ENCODE data around the gene ACBD6. TPM values are rescaled to one million over a fixed set of nuclear protein-coding genes. Genes with fewer than 3 reads are reported as not detected.

The ACBD6 gene
- total and polyA plus RNA-seq, 10 of the 15 experiments (the other 5 are each of a cell fraction or from before 2014, with no cell fraction given): 15.0 to 67.3 (median 55.0) TPM

DNA sequence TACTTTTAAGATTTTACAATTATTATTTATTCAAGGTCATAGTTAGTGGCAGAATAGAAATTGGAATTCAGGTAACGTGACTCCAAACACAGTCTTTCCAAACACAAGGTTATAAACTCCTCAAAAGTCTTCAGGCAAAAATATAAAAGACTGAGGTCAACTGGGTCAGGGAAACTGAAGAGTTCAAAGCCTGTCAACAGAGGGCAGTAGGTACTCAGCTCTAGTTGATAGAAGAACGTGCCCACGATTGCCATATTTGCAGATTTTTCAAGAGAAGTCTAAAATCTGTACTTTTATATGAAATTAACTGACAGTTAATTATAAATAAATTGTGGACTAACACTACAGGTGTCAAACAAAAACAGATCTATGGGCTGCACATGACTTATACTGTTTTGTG lies 137.3 kb downstream of the ACBD6 start:
- intact Hi-C loops (cut with micrococcal nuclease; ENCODE audit: unreplicated experiment): loop anchor here (2.0 kb wide), 1 partner anchor 118 kb away; no protein-coding TSS in a partner anchor
- Histone ChIP-seq H3K9me3 (replicated peaks; ENCODE audit: control insufficient read depth, insufficient read depth, low read length) (no peaks in the 10 kb centered on the region), H3K4me2 (ENCODE audit: control insufficient read depth, insufficient read depth) (no peak overlapping the region), H3K36me3 (ENCODE audit: control insufficient read depth in 2 of 2, insufficient read depth in 2 of 2, low read length in 1 of 2) (no peaks in the 10 kb centered on the region), H3K4me1 (ENCODE audit: control insufficient read depth, insufficient read depth, low read length) (no peaks in the 10 kb centered on the region), H3K27ac (ENCODE audit: control insufficient read depth, insufficient read depth) (no peak overlapping the region), H3K27me3 (replicated peaks in 1 of 2; ENCODE audit: control insufficient read depth in 2 of 2, insufficient read depth in 2 of 2, low read length in 1 of 2) (no peaks in the 10 kb centered on the region), H2AFZ (ENCODE audit: control insufficient read depth, low read depth, low read length) (no peak overlapping the region), H3K9ac (ENCODE audit: control insufficient read depth, insufficient read depth, low read length) (no peak overlapping the region), H4K20me1 (ENCODE audit: control insufficient read depth, insufficient read depth) (no peaks in the 10 kb centered on the region), H3K79me2 (ENCODE audit: control insufficient read depth, insufficient read depth, low read length) (no peaks in the 10 kb centered on the region), H3K4me3 (no peak overlapping the region)
- ChIA-PET CTCF (interaction anchor here (0.6 to 1.5 kb wide), 11 partner anchors 9 to 183 kb away, joined by 3 to 7 read pairs (median 3); no protein-coding TSS in a partner anchor), POLR2A (interaction anchor here (0.6 kb wide), 1 partner anchor 17 kb away, joined by 5 read pairs; no protein-coding TSS in a partner anchor), SMC1A (ENCODE audit: uncharacterized antibody, unreplicated experiment) (interaction anchor here (1.2 to 3.1 kb wide), 4 partner anchors 11 to 119 kb away, joined by 3 to 8 read pairs (median 4); no protein-coding TSS in a partner anchor), RAD21 (ENCODE audit: unreplicated experiment) (interaction anchor here (0.8 to 1.9 kb wide), 2 partner anchors 51 to 113 kb away, joined by 3 to 6 read pairs; no protein-coding TSS in a partner anchor)
- DNase-seq (ENCODE audit: low read depth, low spot score) (no peak), FAIRE-seq (no peak), ATAC-seq (peak; percentile 61; the same call in 2 of the 3 replicates)
- WGBS (ENCODE audit: insufficient coverage, insufficient replicate concordance, low lambda C conversion rate, missing lambda C conversion rate): 98% methylated on average over 3 of the region's 3 CpGs
- in situ Hi-C loops (cut with MboI): no loop called here
- BruUV-seq (replicated peaks): no TSS peak
- TF ChIP-seq, protein P1, sequence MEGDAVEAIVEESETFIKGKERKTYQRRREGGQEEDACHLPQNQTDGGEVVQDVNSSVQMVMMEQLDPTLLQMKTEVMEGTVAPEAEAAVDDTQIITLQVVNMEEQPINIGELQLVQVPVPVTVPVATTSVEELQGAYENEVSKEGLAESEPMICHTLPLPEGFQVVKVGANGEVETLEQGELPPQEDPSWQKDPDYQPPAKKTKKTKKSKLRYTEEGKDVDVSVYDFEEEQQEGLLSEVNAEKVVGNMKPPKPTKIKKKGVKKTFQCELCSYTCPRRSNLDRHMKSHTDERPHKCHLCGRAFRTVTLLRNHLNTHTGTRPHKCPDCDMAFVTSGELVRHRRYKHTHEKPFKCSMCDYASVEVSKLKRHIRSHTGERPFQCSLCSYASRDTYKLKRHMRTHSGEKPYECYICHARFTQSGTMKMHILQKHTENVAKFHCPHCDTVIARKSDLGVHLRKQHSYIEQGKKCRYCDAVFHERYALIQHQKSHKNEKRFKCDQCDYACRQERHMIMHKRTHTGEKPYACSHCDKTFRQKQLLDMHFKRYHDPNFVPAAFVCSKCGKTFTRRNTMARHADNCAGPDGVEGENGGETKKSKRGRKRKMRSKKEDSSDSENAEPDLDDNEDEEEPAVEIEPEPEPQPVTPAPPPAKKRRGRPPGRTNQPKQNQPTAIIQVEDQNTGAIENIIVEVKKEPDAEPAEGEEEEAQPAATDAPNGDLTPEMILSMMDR (IDR thresholded peaks at IDR 0.05 in 2 of 3, conservative IDR thresholded peaks at IDR 0.05 in 1 of 3; ENCODE audit: control insufficient read depth in 2 of 3, extremely low read depth in 1 of 3, insufficient read depth in 1 of 3, low read depth in 3 of 3, low read length in 3 of 3): peak; percentile 26 to 46 (median 36); a peak in 5 of 6 replicates
- TF ChIP-seq RAD21 (IDR thresholded peaks at IDR 0.05; ENCODE audit: insufficient read depth, low read depth, low read length) (peak; percentile 29), SMC3 (IDR thresholded peaks at IDR 0.05; ENCODE audit: borderline replicate concordance, low read length) (peak; percentile 14; the same call in 1 of the 2 replicates), POLR2AphosphoS5 (IDR thresholded peaks at IDR 0.05; ENCODE audit: low read length) (no peak), NR2F1 (conservative IDR thresholded peaks at IDR 0.05) (peak; percentile 56; the same call in 1 of the 2 replicates), ATF7 (IDR thresholded peaks at IDR 0.05; ENCODE audit: low read depth) (no peak), CREB1 (IDR thresholded peaks at IDR 0.05; ENCODE audit: low read depth) (no peak), KLF5 (IDR thresholded peaks at IDR 0.05; ENCODE audit: partially characterized antibody) (no peak), POU2F2 (IDR thresholded peaks at IDR 0.05; ENCODE audit: borderline replicate concordance, low read depth, low read length) (no peak), NFYB (IDR thresholded peaks at IDR 0.05; ENCODE audit: insufficient read depth, low read depth, low read length) (no peak), MTA2 (IDR thresholded peaks at IDR 0.05; ENCODE audit: low read depth) (no peak)
- TF ChIP-seq, protein P2, sequence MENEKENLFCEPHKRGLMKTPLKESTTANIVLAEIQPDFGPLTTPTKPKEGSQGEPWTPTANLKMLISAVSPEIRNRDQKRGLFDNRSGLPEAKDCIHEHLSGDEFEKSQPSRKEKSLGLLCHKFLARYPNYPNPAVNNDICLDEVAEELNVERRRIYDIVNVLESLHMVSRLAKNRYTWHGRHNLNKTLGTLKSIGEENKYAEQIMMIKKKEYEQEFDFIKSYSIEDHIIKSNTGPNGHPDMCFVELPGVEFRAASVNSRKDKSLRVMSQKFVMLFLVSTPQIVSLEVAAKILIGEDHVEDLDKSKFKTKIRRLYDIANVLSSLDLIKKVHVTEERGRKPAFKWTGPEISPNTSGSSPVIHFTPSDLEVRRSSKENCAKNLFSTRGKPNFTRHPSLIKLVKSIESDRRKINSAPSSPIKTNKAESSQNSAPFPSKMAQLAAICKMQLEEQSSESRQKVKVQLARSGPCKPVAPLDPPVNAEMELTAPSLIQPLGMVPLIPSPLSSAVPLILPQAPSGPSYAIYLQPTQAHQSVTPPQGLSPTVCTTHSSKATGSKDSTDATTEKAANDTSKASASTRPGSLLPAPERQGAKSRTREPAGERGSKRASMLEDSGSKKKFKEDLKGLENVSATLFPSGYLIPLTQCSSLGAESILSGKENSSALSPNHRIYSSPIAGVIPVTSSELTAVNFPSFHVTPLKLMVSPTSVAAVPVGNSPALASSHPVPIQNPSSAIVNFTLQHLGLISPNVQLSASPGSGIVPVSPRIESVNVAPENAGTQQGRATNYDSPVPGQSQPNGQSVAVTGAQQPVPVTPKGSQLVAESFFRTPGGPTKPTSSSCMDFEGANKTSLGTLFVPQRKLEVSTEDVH (IDR thresholded peaks at IDR 0.05; ENCODE audit: low read depth, partially characterized antibody): no peak
- TF ChIP-seq, protein P3, sequence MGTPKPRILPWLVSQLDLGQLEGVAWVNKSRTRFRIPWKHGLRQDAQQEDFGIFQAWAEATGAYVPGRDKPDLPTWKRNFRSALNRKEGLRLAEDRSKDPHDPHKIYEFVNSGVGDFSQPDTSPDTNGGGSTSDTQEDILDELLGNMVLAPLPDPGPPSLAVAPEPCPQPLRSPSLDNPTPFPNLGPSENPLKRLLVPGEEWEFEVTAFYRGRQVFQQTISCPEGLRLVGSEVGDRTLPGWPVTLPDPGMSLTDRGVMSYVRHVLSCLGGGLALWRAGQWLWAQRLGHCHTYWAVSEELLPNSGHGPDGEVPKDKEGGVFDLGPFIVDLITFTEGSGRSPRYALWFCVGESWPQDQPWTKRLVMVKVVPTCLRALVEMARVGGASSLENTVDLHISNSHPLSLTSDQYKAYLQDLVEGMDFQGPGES (IDR thresholded peaks at IDR 0.05): no peak
- TF ChIP-seq, protein P4, sequence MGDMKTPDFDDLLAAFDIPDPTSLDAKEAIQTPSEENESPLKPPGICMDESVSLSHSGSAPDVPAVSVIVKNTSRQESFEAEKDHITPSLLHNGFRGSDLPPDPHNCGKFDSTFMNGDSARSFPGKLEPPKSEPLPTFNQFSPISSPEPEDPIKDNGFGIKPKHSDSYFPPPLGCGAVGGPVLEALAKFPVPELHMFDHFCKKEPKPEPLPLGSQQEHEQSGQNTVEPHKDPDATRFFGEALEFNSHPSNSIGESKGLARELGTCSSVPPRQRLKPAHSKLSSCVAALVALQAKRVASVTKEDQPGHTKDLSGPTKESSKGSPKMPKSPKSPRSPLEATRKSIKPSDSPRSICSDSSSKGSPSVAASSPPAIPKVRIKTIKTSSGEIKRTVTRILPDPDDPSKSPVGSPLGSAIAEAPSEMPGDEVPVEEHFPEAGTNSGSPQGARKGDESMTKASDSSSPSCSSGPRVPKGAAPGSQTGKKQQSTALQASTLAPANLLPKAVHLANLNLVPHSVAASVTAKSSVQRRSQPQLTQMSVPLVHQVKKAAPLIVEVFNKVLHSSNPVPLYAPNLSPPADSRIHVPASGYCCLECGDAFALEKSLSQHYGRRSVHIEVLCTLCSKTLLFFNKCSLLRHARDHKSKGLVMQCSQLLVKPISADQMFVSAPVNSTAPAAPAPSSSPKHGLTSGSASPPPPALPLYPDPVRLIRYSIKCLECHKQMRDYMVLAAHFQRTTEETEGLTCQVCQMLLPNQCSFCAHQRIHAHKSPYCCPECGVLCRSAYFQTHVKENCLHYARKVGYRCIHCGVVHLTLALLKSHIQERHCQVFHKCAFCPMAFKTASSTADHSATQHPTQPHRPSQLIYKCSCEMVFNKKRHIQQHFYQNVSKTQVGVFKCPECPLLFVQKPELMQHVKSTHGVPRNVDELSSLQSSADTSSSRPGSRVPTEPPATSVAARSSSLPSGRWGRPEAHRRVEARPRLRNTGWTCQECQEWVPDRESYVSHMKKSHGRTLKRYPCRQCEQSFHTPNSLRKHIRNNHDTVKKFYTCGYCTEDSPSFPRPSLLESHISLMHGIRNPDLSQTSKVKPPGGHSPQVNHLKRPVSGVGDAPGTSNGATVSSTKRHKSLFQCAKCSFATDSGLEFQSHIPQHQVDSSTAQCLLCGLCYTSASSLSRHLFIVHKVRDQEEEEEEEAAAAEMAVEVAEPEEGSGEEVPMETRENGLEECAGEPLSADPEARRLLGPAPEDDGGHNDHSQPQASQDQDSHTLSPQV (IDR thresholded peaks at IDR 0.05): no peak

Data from GM12878 (cell line).